ENCODE results near the gene HECA.

The HECA gene

DNA sequence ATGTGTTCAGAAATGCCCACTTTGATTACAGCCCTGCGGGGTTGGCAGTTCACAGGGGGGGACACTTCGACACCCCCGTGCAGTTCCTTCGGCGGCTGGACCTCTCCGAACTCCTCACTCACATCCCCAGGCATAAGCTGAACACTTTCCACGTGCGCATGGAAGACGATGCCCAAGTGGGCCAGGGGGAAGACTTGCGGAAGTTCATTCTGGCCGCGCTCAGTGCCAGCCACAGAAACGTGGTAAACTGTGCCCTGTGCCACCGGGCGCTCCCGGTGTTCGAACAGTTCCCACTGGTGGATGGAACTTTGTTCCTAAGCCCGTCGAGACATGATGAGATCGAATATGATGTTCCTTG lies 32.1 kb downstream of the HECA start:
- H3K27ac ChIP-seq (ENCODE audit: low read depth, low read length), result no peak overlapping the region
- H3K4me1 ChIP-seq (ENCODE audit: control insufficient read depth in 5 of 5, insufficient read depth in 5 of 5, low read length in 5 of 5), result peaks cover 0 to 6% (median 0%) of the 10 kb centered on the region in 5 donors
- no peak overlapping the region for H3K9ac ChIP-seq (ENCODE audit: low read length in 5 of 5)
- H3K9me3 ChIP-seq (ENCODE audit: control insufficient read depth in 5 of 5, low read length in 5 of 5), result no peaks in the 10 kb centered on the region
- no peaks in the 10 kb centered on the region for H3K27me3 ChIP-seq (ENCODE audit: control insufficient read depth in 5 of 5, insufficient read depth in 4 of 5, low read length in 5 of 5)
- H3K36me3 ChIP-seq (ENCODE audit: control insufficient read depth in 5 of 5, insufficient read depth in 5 of 5, low read length in 5 of 5), result peaks cover 2 to 26% (median 18%) of the 10 kb centered on the region in 5 donors
- H3K4me3 ChIP-seq (ENCODE audit: low read depth in 1 of 5, low read length in 5 of 5), result no peak overlapping the region

DNA sequence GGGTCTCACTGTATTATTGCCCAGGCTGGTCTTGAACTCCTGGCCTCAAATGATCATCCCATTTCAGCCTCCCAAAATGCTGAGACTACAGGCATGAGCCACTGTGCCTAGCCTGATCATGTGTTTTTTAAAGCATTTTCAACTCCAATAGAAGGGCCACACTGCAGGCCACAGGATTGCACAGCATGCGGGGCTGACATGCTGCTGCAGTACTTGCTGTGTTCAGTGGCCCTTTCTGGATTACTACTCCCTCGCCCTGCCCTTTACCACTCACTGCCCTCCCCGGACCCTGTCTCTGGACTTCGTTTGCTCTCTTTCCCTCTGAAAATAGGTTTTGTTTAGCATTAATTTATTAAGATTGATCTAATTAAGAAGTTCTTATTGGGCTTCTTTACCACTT lies 37.3 kb downstream of the HECA start:
- H3K36me3 ChIP-seq (ENCODE audit: control insufficient read depth in 5 of 5, insufficient read depth in 5 of 5, low read length in 5 of 5), result peaks cover 7 to 48% (median 35%) of the 10 kb centered on the region in 5 donors
- H3K27ac ChIP-seq (ENCODE audit: low read depth, low read length), result no peak overlapping the region
- no peaks in the 10 kb centered on the region for H3K27me3 ChIP-seq (ENCODE audit: control insufficient read depth in 5 of 5, insufficient read depth in 4 of 5, low read length in 5 of 5)
- H3K4me3 ChIP-seq (ENCODE audit: low read depth in 1 of 5, low read length in 5 of 5), result no peak overlapping the region
- no peaks in the 10 kb centered on the region for H3K4me1 ChIP-seq (ENCODE audit: control insufficient read depth in 5 of 5, insufficient read depth in 5 of 5, low read length in 5 of 5)
- H3K9me3 ChIP-seq (ENCODE audit: control insufficient read depth in 5 of 5, low read length in 5 of 5), result no peaks in the 10 kb centered on the region
- H3K9ac ChIP-seq (ENCODE audit: low read length in 5 of 5), result no peak overlapping the region

DNA sequence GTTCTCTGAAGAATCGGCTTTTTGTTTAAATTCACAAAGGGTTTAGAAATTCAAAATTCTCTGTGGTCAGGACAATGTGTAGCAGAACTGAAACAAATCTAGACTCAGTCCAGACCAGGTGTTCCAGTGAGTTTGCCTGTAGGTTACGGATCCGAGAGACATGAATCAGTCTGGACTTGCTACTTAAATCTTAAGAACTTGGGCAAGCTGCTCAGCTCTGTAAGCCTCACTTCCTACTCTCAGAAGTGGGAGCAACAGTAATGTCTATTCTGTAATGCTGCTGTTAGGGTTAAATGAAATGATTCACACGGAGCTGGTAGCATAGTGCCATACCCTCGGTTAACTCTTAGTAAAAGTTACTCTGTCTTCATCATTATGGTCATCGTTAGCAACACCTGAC lies 37.7 kb downstream of the HECA start:
- H3K4me3 ChIP-seq (ENCODE audit: low read depth in 1 of 5, low read length in 5 of 5), result no peak overlapping the region
- H3K4me1 ChIP-seq (ENCODE audit: control insufficient read depth in 5 of 5, insufficient read depth in 5 of 5, low read length in 5 of 5), result no peaks in the 10 kb centered on the region
- H3K9ac ChIP-seq (ENCODE audit: low read length in 5 of 5), result no peak overlapping the region
- no peak overlapping the region for H3K27ac ChIP-seq (ENCODE audit: low read depth, low read length)
- H3K27me3 ChIP-seq (ENCODE audit: control insufficient read depth in 5 of 5, insufficient read depth in 4 of 5, low read length in 5 of 5), result no peaks in the 10 kb centered on the region
- H3K36me3 ChIP-seq (ENCODE audit: control insufficient read depth in 5 of 5, insufficient read depth in 5 of 5, low read length in 5 of 5), result peaks cover 9 to 48% (median 36%) of the 10 kb centered on the region in 5 donors
- H3K9me3 ChIP-seq (ENCODE audit: control insufficient read depth in 5 of 5, low read length in 5 of 5), result no peaks in the 10 kb centered on the region

DNA sequence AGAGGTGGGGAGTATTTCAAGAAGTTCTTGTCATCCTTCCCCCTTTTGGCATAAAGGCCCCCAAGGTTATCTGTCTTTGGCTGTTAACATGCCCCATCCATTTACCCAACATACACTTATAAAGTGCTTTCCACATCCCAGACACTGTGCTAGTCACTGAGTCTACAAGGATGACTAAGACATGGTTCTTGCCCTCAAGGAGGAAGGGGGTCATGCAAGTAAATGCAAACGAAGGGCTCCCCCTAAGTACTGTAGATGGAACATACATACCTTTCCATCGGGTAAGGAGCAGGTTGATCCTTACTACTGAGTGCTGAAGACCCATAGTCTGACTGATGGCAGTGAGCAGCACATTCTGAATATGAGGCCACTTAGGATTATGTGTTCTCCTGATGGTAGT lies 38.3 kb downstream of the HECA start:
- no peaks in the 10 kb centered on the region for H3K4me1 ChIP-seq (ENCODE audit: control insufficient read depth in 5 of 5, insufficient read depth in 5 of 5, low read length in 5 of 5)
- no peak overlapping the region for H3K27ac ChIP-seq (ENCODE audit: low read depth, low read length)
- no peaks in the 10 kb centered on the region for H3K9me3 ChIP-seq (ENCODE audit: control insufficient read depth in 5 of 5, low read length in 5 of 5)
- no peak overlapping the region for H3K4me3 ChIP-seq (ENCODE audit: low read depth in 1 of 5, low read length in 5 of 5)
- no peaks in the 10 kb centered on the region for H3K27me3 ChIP-seq (ENCODE audit: control insufficient read depth in 5 of 5, insufficient read depth in 4 of 5, low read length in 5 of 5)
- no peak overlapping the region for H3K9ac ChIP-seq (ENCODE audit: low read length in 5 of 5)
- peaks cover 14 to 49% (median 36%) of the 10 kb centered on the region in 5 donors for H3K36me3 ChIP-seq (ENCODE audit: control insufficient read depth in 5 of 5, insufficient read depth in 5 of 5, low read length in 5 of 5)

DNA sequence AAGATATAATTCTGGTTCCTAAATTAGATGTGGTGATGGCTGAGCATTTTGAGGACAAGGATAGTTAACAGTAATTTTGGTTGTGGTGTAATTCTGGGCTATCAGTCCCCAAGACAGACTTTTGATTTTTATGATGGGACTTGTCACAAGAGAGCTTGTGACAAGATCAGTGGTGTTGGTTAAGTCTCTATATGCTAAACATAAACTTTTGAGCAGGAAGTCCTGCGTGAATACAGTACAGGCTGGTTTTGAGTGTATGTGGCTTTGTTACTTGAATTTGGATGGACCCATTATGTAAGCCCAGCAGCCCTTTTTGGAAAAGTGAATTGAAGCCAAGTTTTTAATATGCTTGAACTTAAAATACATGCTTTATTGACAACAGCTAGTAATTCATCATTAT lies 38.9 kb downstream of the HECA start:
- H3K4me3 ChIP-seq (ENCODE audit: low read depth in 1 of 5, low read length in 5 of 5), result no peak overlapping the region
- H3K27ac ChIP-seq (ENCODE audit: low read depth, low read length), result no peak overlapping the region
- H3K4me1 ChIP-seq (ENCODE audit: control insufficient read depth in 5 of 5, insufficient read depth in 5 of 5, low read length in 5 of 5), result no peaks in the 10 kb centered on the region
- H3K36me3 ChIP-seq (ENCODE audit: control insufficient read depth in 5 of 5, insufficient read depth in 5 of 5, low read length in 5 of 5), result peaks cover 16 to 51% (median 36%) of the 10 kb centered on the region in 5 donors
- H3K9ac ChIP-seq (ENCODE audit: low read length in 5 of 5), result no peak overlapping the region
- H3K9me3 ChIP-seq (ENCODE audit: control insufficient read depth in 5 of 5, low read length in 5 of 5), result no peaks in the 10 kb centered on the region
- H3K27me3 ChIP-seq (ENCODE audit: control insufficient read depth in 5 of 5, insufficient read depth in 4 of 5, low read length in 5 of 5), result no peaks in the 10 kb centered on the region

DNA sequence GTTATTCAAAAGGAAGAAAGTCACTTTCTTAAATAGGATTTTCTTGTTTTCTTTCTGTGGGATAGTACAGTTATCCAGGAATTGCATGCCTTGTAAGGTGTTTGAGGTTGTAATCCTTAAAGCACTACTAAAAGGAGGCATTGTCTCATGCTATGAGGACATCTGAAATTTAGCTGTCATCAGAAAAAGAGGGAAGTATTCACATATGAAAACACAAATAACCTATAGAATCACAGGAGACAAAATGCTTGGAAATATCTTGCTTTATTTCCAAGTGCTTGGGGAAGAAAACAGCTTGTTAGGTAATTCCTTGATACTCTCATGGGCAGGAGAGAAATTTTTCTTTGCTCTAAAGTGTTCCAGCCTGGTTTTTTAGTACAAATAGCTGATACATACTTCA lies 40.1 kb downstream of the HECA start:
- Histone ChIP-seq H3K4me1 (ENCODE audit: control insufficient read depth in 5 of 5, insufficient read depth in 5 of 5, low read length in 5 of 5) (no peaks in the 10 kb centered on the region), H3K36me3 (ENCODE audit: control insufficient read depth in 5 of 5, insufficient read depth in 5 of 5, low read length in 5 of 5) (peaks cover 26 to 55% (median 36%) of the 10 kb centered on the region in 5 donors), H3K27ac (ENCODE audit: low read depth, low read length) (no peak overlapping the region), H3K9me3 (ENCODE audit: control insufficient read depth in 5 of 5, low read length in 5 of 5) (no peaks in the 10 kb centered on the region), H3K4me3 (ENCODE audit: low read depth in 1 of 5, low read length in 5 of 5) (no peak overlapping the region), H3K9ac (ENCODE audit: low read length in 5 of 5) (no peak overlapping the region), H3K27me3 (ENCODE audit: control insufficient read depth in 5 of 5, insufficient read depth in 4 of 5, low read length in 5 of 5) (no peaks in the 10 kb centered on the region)

DNA sequence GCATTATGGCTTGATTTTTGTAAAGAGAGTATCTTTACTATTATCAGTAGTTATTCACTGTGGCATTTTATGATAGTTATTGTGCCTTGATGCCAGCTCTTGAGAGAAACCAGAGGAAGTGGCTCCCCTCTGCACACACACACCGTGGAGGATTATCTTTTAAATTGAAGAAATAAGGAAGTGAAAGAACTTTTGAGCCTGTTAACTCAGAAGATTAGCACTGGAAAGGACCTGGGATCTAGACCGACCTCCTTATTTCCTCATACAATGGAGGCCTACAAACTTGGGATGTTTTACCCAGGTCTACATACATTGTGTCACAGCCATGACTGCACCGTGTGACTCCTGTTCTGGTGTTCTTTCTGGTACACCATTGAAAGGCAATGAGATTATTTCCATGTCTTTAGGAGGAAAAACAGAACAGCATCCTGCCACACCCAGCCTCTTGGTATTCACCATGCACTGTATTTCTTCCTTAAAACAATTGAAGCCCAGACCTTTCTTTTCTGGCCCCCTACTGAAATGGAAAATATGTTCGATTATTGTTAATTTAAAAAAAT lies 40.6 kb downstream of the HECA start:
- no peaks in the 10 kb centered on the region for H3K9me3 ChIP-seq (ENCODE audit: control insufficient read depth in 5 of 5, low read length in 5 of 5)
- H3K4me3 ChIP-seq (ENCODE audit: low read depth in 1 of 5, low read length in 5 of 5), result no peak overlapping the region
- no peaks in the 10 kb centered on the region for H3K4me1 ChIP-seq (ENCODE audit: control insufficient read depth in 5 of 5, insufficient read depth in 5 of 5, low read length in 5 of 5)
- H3K27ac ChIP-seq (ENCODE audit: low read depth, low read length), result no peak overlapping the region
- H3K27me3 ChIP-seq (ENCODE audit: control insufficient read depth in 5 of 5, insufficient read depth in 4 of 5, low read length in 5 of 5), result no peaks in the 10 kb centered on the region
- H3K9ac ChIP-seq (ENCODE audit: low read length in 5 of 5), result no peak overlapping the region
- peaks cover 31 to 55% (median 39%) of the 10 kb centered on the region in 5 donors for H3K36me3 ChIP-seq (ENCODE audit: control insufficient read depth in 5 of 5, insufficient read depth in 5 of 5, low read length in 5 of 5)

DNA sequence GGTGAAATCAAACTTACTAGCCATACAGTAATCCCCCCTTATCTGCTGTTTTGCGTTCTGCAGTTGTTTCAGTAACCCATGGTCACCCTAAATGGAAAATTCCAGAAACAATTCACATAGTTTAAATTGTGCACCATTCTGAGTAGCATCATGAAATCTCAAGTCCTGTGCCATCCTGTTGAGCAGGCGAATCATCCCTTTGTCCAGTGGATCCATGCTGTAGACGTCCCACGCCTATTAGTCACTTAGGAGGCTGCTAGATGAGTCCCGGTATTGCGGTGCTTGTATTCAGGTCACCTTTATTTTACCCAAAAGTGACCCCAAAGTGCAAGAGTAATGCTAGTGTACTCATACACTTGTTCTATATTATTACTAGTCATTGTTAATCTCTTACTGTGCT lies 46.4 kb downstream of the HECA start:
- Histone ChIP-seq H3K27me3 (ENCODE audit: control insufficient read depth in 5 of 5, insufficient read depth in 4 of 5, low read length in 5 of 5) (no peaks in the 10 kb centered on the region), H3K4me3 (ENCODE audit: low read depth in 1 of 5, low read length in 5 of 5) (no peak overlapping the region), H3K4me1 (ENCODE audit: control insufficient read depth in 5 of 5, insufficient read depth in 5 of 5, low read length in 5 of 5) (no peaks in the 10 kb centered on the region), H3K9ac (ENCODE audit: low read length in 5 of 5) (no peak overlapping the region), H3K9me3 (ENCODE audit: control insufficient read depth in 5 of 5, low read length in 5 of 5) (no peaks in the 10 kb centered on the region), H3K36me3 (ENCODE audit: control insufficient read depth in 5 of 5, insufficient read depth in 5 of 5, low read length in 5 of 5) (peaks cover 23 to 47% (median 35%) of the 10 kb centered on the region in 5 donors), H3K27ac (ENCODE audit: low read depth, low read length) (no peak overlapping the region)

DNA sequence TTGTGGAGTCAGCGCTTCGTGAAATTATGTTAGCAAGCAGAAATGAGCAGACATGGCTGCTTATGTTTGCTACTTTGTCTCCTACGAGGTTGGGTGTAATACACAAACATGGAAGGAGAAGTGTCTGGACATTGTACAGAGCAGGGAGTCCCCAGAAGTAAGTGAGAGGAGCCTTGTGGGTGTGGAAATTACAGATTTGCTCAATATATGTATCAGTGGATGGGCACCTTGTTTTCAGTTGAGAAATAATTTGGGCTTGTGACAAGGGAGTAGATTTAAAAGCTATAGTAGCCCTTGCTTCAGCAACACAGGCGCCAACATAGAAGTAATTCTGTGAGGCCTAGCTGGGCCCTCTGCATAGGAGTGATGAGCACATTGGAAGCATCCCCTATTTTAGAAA lies 49.2 kb downstream of the HECA start:
- Histone ChIP-seq H3K4me1 (ENCODE audit: control insufficient read depth in 5 of 5, insufficient read depth in 5 of 5, low read length in 5 of 5) (no peaks in the 10 kb centered on the region), H3K9me3 (ENCODE audit: control insufficient read depth in 5 of 5, low read length in 5 of 5) (no peaks in the 10 kb centered on the region), H3K27me3 (ENCODE audit: control insufficient read depth in 5 of 5, insufficient read depth in 4 of 5, low read length in 5 of 5) (no peaks in the 10 kb centered on the region), H3K4me3 (ENCODE audit: low read depth in 1 of 5, low read length in 5 of 5) (no peak overlapping the region), H3K9ac (ENCODE audit: low read length in 5 of 5) (no peak overlapping the region), H3K27ac (ENCODE audit: low read depth, low read length) (no peak overlapping the region), H3K36me3 (ENCODE audit: control insufficient read depth in 5 of 5, insufficient read depth in 5 of 5, low read length in 5 of 5) (peaks cover 8 to 30% (median 15%) of the 10 kb centered on the region in 5 donors)

DNA sequence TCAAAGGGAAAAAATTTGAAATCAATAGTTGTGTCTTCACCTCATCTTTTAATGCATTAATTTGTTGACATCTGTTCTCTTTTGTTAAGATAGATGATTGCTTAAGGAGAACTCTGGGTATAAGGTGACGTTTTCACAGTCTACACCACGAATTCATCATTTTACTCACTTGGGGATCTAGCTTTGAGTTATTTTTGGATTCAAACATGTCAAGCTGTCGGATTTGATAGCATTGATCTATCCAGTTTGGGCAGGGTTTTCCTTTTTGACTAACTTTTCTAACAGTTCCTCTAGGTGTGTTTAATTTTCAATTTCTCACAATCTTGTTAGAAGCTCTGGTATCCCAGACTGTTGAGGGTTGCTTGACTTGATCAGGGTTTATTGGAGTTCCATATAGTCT lies 49.6 kb downstream of the HECA start:
- H3K27ac ChIP-seq (ENCODE audit: low read depth, low read length), result no peak overlapping the region
- H3K9me3 ChIP-seq (ENCODE audit: control insufficient read depth in 5 of 5, low read length in 5 of 5), result no peaks in the 10 kb centered on the region
- H3K9ac ChIP-seq (ENCODE audit: low read length in 5 of 5), result no peak overlapping the region
- no peaks in the 10 kb centered on the region for H3K4me1 ChIP-seq (ENCODE audit: control insufficient read depth in 5 of 5, insufficient read depth in 5 of 5, low read length in 5 of 5)
- no peaks in the 10 kb centered on the region for H3K27me3 ChIP-seq (ENCODE audit: control insufficient read depth in 5 of 5, insufficient read depth in 4 of 5, low read length in 5 of 5)
- H3K36me3 ChIP-seq (ENCODE audit: control insufficient read depth in 5 of 5, insufficient read depth in 5 of 5, low read length in 5 of 5), result peaks cover 8 to 26% (median 13%) of the 10 kb centered on the region in 5 donors
- H3K4me3 ChIP-seq (ENCODE audit: low read depth in 1 of 5, low read length in 5 of 5), result no peak overlapping the region

DNA sequence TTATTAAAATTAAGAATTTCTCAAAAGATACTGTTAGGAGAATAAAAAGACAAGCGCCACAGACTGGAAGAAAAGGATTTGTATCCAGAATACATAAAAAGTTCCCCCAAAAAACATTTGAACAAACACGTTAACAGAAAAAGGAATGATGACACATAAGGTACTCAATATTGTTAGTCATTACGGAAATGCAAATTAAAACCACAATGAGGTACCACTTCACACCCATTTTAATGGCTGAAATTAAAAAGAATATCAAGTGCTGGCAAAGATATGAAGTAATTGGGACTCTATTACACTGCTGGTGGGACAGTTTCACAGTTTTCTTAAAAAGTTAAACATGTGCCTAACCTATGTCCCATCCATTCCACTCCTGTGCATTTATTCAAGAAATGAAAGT lies 51.4 kb downstream of the HECA start:
- Histone ChIP-seq H3K9ac (ENCODE audit: low read length in 5 of 5) (no peak overlapping the region), H3K27me3 (ENCODE audit: control insufficient read depth in 5 of 5, insufficient read depth in 4 of 5, low read length in 5 of 5) (no peaks in the 10 kb centered on the region), H3K9me3 (ENCODE audit: control insufficient read depth in 5 of 5, low read length in 5 of 5) (no peaks in the 10 kb centered on the region), H3K4me3 (ENCODE audit: low read depth in 1 of 5, low read length in 5 of 5) (no peak overlapping the region), H3K27ac (ENCODE audit: low read depth, low read length) (no peak overlapping the region), H3K4me1 (ENCODE audit: control insufficient read depth in 5 of 5, insufficient read depth in 5 of 5, low read length in 5 of 5) (no peaks in the 10 kb centered on the region), H3K36me3 (ENCODE audit: control insufficient read depth in 5 of 5, insufficient read depth in 5 of 5, low read length in 5 of 5) (peaks cover 1 to 10% (median 6%) of the 10 kb centered on the region in 5 donors)
